ENCODE measurements around the gene ZNF407. TPM values are rescaled to one million over a fixed set of nuclear protein-coding genes. Genes with fewer than 3 reads are reported as not detected.

ZNF407 gene
- total RNA-seq, 1 donor: 16.6 TPM

- Histone ChIP-seq H4K20me1 (ENCODE audit: insufficient read depth, low read length) (no peaks in the 10 kb centered on the region), H3K27me3 (ENCODE audit: insufficient read depth, low read length) (no peaks in the 10 kb centered on the region), H3K4me3 (ENCODE audit: insufficient read depth, low read length) (no peak overlapping the region), H3K27ac (ENCODE audit: low read depth, low read length) (no peak overlapping the region), H3K9me3 (ENCODE audit: low read depth, low read length) (no peaks in the 10 kb centered on the region), H3K36me3 (ENCODE audit: insufficient read depth, low read length) (no peaks in the 10 kb centered on the region), H3K79me2 (ENCODE audit: insufficient read depth, low read length) (no peaks in the 10 kb centered on the region), H3K4me1 (ENCODE audit: insufficient read depth, low read length) (peaks cover 5% of the 10 kb centered on the region), H2AFZ (ENCODE audit: low read length) (no peak overlapping the region), H3K4me2 (ENCODE audit: insufficient read depth, low read length) (no peak overlapping the region)
- TF ChIP-seq, protein P1, sequence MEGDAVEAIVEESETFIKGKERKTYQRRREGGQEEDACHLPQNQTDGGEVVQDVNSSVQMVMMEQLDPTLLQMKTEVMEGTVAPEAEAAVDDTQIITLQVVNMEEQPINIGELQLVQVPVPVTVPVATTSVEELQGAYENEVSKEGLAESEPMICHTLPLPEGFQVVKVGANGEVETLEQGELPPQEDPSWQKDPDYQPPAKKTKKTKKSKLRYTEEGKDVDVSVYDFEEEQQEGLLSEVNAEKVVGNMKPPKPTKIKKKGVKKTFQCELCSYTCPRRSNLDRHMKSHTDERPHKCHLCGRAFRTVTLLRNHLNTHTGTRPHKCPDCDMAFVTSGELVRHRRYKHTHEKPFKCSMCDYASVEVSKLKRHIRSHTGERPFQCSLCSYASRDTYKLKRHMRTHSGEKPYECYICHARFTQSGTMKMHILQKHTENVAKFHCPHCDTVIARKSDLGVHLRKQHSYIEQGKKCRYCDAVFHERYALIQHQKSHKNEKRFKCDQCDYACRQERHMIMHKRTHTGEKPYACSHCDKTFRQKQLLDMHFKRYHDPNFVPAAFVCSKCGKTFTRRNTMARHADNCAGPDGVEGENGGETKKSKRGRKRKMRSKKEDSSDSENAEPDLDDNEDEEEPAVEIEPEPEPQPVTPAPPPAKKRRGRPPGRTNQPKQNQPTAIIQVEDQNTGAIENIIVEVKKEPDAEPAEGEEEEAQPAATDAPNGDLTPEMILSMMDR (IDR thresholded peaks at IDR 0.05; ENCODE audit: extremely low read depth, low read depth, low read length): no peak
- DNase-seq (ENCODE audit: insufficient read length, low spot score, missing footprints): no peak
Measured at GRCh38 chr18:74933930-74934329, 336.3 kb downstream of the ZNF407 start.

- Histone ChIP-seq H3K27me3 (ENCODE audit: insufficient read depth, low read length) (no peaks in the 10 kb centered on the region), H3K79me2 (ENCODE audit: insufficient read depth, low read length) (no peaks in the 10 kb centered on the region), H2AFZ (ENCODE audit: low read length) (no peak overlapping the region), H3K9me3 (ENCODE audit: low read depth, low read length) (no peaks in the 10 kb centered on the region), H3K27ac (ENCODE audit: low read depth, low read length) (no peak overlapping the region), H3K4me3 (ENCODE audit: insufficient read depth, low read length) (no peak overlapping the region), H4K20me1 (ENCODE audit: insufficient read depth, low read length) (no peaks in the 10 kb centered on the region), H3K4me1 (ENCODE audit: insufficient read depth, low read length) (peaks cover 5% of the 10 kb centered on the region), H3K36me3 (ENCODE audit: insufficient read depth, low read length) (no peaks in the 10 kb centered on the region), H3K4me2 (ENCODE audit: insufficient read depth, low read length) (no peak overlapping the region)
- DNase-seq (ENCODE audit: insufficient read length, low spot score, missing footprints): no peak
- TF ChIP-seq, protein P1 (IDR thresholded peaks at IDR 0.05; ENCODE audit: extremely low read depth, low read depth, low read length): no peak
Measured at GRCh38 chr18:74935434-74935833, 337.8 kb downstream of the ZNF407 start.

DNA sequence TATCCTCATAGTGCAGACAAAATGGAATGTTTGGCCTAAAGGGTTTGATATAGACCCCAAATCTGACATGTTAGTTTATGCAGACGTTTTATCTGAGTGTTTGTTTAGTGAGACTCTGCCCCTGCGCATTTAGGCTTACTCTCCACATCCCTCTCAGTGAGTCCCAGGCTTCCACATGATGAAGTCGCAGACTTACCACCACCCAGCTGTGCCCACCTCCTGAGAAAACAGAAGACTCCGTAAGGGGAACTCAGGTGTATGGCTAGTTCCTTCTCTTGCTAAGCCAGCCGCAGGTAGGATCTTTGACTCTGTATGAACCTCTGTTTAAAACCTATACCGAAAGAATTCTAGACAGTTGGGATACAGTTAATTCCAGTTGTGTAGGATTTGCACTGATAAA, 338.7 kb downstream of the ZNF407 start:
- Histone ChIP-seq H3K79me2 (ENCODE audit: insufficient read depth, low read length) (no peaks in the 10 kb centered on the region), H3K4me3 (ENCODE audit: insufficient read depth, low read length) (no peak overlapping the region), H3K9me3 (ENCODE audit: low read depth, low read length) (no peaks in the 10 kb centered on the region), H3K4me2 (ENCODE audit: insufficient read depth, low read length) (no peak overlapping the region), H3K36me3 (ENCODE audit: insufficient read depth, low read length) (no peaks in the 10 kb centered on the region), H3K27ac (ENCODE audit: low read depth, low read length) (no peak overlapping the region), H2AFZ (ENCODE audit: low read length) (no peak overlapping the region), H4K20me1 (ENCODE audit: insufficient read depth, low read length) (no peaks in the 10 kb centered on the region), H3K27me3 (ENCODE audit: insufficient read depth, low read length) (no peaks in the 10 kb centered on the region), H3K4me1 (ENCODE audit: insufficient read depth, low read length) (no peaks in the 10 kb centered on the region)
- DNase-seq (ENCODE audit: insufficient read length, low spot score, missing footprints): no peak
- TF ChIP-seq, protein P1 (IDR thresholded peaks at IDR 0.05; ENCODE audit: extremely low read depth, low read depth, low read length): no peak

DNA sequence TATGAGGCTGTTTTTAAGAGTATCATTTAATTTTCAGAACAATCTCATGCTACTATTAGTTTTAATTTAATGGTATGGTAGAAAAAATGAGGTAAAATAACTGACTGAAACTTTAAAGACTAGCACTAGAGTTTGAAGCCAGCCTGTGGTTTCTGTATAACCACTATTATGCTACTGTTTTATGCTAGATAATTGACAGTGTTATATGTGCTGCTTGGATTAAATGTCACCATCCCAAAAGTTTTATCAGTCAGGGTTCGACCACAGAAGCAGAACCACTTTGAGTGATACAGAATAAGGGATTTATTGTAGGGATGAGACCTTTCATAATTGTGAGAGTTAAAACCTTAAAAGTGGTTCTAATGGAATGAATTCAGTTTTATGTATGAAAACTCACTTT, 339.6 kb downstream of the ZNF407 start:
- no peak for DNase-seq (ENCODE audit: insufficient read length, low spot score, missing footprints)
- no peaks in the 10 kb centered on the region for H3K36me3 ChIP-seq (ENCODE audit: insufficient read depth, low read length)
- H3K27ac ChIP-seq (ENCODE audit: low read depth, low read length): no peak overlapping the region
- H2AFZ ChIP-seq (ENCODE audit: low read length): no peak overlapping the region
- no peak overlapping the region for H3K4me2 ChIP-seq (ENCODE audit: insufficient read depth, low read length)
- H3K27me3 ChIP-seq (ENCODE audit: insufficient read depth, low read length): no peaks in the 10 kb centered on the region
- TF ChIP-seq, protein P1 (IDR thresholded peaks at IDR 0.05; ENCODE audit: extremely low read depth, low read depth, low read length): no peak
- no peaks in the 10 kb centered on the region for H3K79me2 ChIP-seq (ENCODE audit: insufficient read depth, low read length)
- no peaks in the 10 kb centered on the region for H3K4me1 ChIP-seq (ENCODE audit: insufficient read depth, low read length)
- no peaks in the 10 kb centered on the region for H3K9me3 ChIP-seq (ENCODE audit: low read depth, low read length)
- no peaks in the 10 kb centered on the region for H4K20me1 ChIP-seq (ENCODE audit: insufficient read depth, low read length)
- H3K4me3 ChIP-seq (ENCODE audit: insufficient read depth, low read length): no peak overlapping the region

Data from osteoblast (primary cell).